HepG2 (cell line): ENCODE results near the gene INTS1. TPM values are rescaled to one million over a fixed set of nuclear protein-coding genes. Genes with fewer than 3 reads are reported as not detected.

ENCODE experiments used
- AHDC1 ChIP-seq: sonication (generic); formaldehyde crosslinking; IDR thresholded peaks from 2 replicates; pipeline ENCODE4 v1.5.1; 2020; ENCODE audit warnings: mild to moderate bottlenecking, missing genetic modification reagents, borderline replicate concordance
- SALL2 ChIP-seq: sonication (generic); formaldehyde crosslinking; IDR thresholded peaks from 2 replicates; pipeline ENCODE4 v1.8.1; 2023; ENCODE audit warnings: mild to moderate bottlenecking, missing genetic modification reagents, inconsistent platforms
- ZBTB25 ChIP-seq: IDR thresholded peaks from 2 replicates; pipeline ENCODE4 v1.6.1; 2018; ENCODE audit warnings: missing genetic modification reagents
- ZHX2 ChIP-seq, 2 experiments: sonication (generic) in 1 of 2; formaldehyde crosslinking in 1 of 2; IDR thresholded peaks; 2 replicates each; pipeline versions ENCODE4 v1.6.1 to v1.9.0; 2014 to 2022; ENCODE audit warnings: antibody characterized with exemption in 1 of 2, borderline replicate concordance in 1 of 2, inconsistent platforms in 1 of 2, low read depth in 1 of 2, missing genetic modification reagents in 1 of 2
- ZNF556 ChIP-seq: sonication (generic); formaldehyde crosslinking; IDR thresholded peaks from 2 replicates; pipeline ENCODE4 v1.4.0; 2020; ENCODE audit warnings: mild to moderate bottlenecking, missing genetic modification reagents, borderline replicate concordance
- ZNF577 ChIP-seq: sonication (generic); formaldehyde crosslinking; IDR thresholded peaks from 2 replicates; pipeline ENCODE4 v1.4.0; 2020; ENCODE audit warnings: mild to moderate bottlenecking, low read depth, missing genetic modification reagents, borderline replicate concordance
- ZNF770 ChIP-seq: sonication (generic); formaldehyde crosslinking; IDR thresholded peaks from 2 replicates; pipeline ENCODE4 v1.5.0; 2020; ENCODE audit warnings: mild to moderate bottlenecking, missing genetic modification reagents
- ZXDC ChIP-seq: sonication (generic); formaldehyde crosslinking; IDR thresholded peaks from 2 replicates; pipeline ENCODE4 v1.5.0; 2020; ENCODE audit warnings: mild to moderate bottlenecking, missing genetic modification reagents
- polyA plus RNA-seq, 8 experiments: library from polyadenylated mRNA; depleted of rRNA in 3 of 8; stranded (reverse) in 7 of 8; unstranded in 1 of 8; fragments of >200 nt; fragmentation: Illumina TruSeq in 4 of 8; extraction: Trizol in 4 of 8; gene quantifications; 2 replicates each; pipeline versions ENCODE4 v1.2.1 to v1.2.3, GENCODE V29; 2011 to 2016; ENCODE audit warnings: low read depth in 4 of 8, missing spikeins in 1 of 8, mixed read lengths in 1 of 8; ENCODE audit not compliant: insufficient read depth in 1 of 8
- total RNA-seq, 5 experiments: library from RNA; depleted of rRNA; stranded (reverse); fragments of >200 nt; fragmentation: Illumina TruSeq; extraction: Trizol; gene quantifications; 2 replicates each; pipeline ENCODE4 v1.2.3, GENCODE V29; 2016; ENCODE audit warnings: low read depth in 1 of 5

The INTS1 gene
- total and polyA plus RNA-seq, 2 of the 13 experiments (the other 11 are each of a cell fraction or from before 2014, with no cell fraction given): 13.7 to 29.0 TPM

GRCh38 chr7:1459920-1460820 is 44.0 kb downstream of the INTS1 start (continued):
- no peak for TF ChIP-seq ZHX2 (IDR thresholded peaks at IDR 0.05; ENCODE audit: low read depth)
- TF ChIP-seq ZHX2 (CRISPR knock-in tag; IDR thresholded peaks at IDR 0.05; ENCODE audit: borderline replicate concordance): no peak
- no peak for TF ChIP-seq AHDC1 (CRISPR knock-in tag)
- TF ChIP-seq ZBTB25 (CRISPR knock-in tag): no peak
- no peak for TF ChIP-seq SALL2 (CRISPR knock-in tag)
- TF ChIP-seq ZNF556 (CRISPR knock-in tag): no peak
- TF ChIP-seq ZXDC (CRISPR knock-in tag): no peak
- no peak for TF ChIP-seq ZNF577 (CRISPR knock-in tag)
- 0 out of 2 replicates have a peak, but pooled peaks have one; percentile 30 for TF ChIP-seq ZNF770 (CRISPR knock-in tag)
